Measurements from ENCODE around the gene EML3.

The EML3 gene

DNA sequence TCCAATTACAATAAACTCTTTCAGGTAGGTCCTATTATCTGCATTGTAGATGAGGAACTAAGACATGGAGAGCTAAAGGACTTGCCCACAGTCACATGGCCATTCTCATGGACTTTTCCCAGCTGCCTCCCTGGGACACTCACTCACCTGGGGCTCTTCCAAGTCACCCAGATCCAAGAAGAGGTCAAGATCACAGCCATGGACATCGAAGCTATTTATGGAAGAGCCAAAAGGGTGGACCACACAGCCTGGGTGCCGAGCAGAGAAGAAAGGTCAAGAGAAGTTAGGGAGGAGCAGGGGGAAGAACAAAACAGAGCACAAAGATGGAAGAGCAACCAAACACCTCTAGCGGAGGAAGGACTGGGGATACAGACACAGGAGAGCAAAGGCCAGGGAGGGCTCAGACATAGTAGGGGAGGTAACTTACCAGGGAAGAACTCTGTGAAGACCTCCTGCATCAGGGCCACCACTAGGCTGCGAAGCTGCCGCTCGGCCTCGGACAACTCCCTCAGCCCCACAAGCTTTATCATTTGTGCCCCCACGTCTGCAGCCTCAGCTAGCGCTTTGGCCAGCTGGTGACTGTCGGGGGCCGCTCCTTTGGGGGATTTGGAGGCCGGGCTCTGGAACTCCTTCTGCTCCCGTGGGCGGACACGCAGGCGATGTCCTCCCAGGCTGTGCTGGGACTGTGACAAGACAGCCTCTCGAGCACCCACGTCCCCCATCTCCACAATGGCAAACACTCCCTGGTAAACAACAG lies 31.4 kb downstream of the EML3 start:
- TF ChIP-seq, protein P1, sequence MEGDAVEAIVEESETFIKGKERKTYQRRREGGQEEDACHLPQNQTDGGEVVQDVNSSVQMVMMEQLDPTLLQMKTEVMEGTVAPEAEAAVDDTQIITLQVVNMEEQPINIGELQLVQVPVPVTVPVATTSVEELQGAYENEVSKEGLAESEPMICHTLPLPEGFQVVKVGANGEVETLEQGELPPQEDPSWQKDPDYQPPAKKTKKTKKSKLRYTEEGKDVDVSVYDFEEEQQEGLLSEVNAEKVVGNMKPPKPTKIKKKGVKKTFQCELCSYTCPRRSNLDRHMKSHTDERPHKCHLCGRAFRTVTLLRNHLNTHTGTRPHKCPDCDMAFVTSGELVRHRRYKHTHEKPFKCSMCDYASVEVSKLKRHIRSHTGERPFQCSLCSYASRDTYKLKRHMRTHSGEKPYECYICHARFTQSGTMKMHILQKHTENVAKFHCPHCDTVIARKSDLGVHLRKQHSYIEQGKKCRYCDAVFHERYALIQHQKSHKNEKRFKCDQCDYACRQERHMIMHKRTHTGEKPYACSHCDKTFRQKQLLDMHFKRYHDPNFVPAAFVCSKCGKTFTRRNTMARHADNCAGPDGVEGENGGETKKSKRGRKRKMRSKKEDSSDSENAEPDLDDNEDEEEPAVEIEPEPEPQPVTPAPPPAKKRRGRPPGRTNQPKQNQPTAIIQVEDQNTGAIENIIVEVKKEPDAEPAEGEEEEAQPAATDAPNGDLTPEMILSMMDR (IDR thresholded peaks at IDR 0.05; ENCODE audit: low read depth, low read length), result no peak
- no peak for DNase-seq (ENCODE audit: extremely low read depth, low read depth)

DNA sequence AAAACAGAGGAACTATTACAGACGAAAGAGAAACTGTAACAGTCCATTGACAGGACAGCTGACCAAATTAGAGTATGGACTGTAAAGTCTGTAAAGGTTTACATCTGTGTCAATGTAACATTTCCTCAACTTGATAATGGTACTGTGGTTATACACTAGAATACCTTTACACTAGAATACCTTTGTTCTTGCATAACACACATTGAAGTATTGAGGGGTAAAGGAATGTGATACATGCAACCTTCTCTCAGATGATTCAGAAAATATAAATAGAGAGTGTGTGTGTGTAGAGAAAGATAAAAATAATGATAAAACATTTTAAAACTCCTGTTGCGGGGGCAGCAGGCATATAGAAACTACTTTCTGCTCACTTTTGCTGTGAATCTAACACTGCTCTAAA lies 33.3 kb downstream of the EML3 start:
- TF ChIP-seq, protein P1 (IDR thresholded peaks at IDR 0.05; ENCODE audit: low read depth, low read length), result no peak

DNA sequence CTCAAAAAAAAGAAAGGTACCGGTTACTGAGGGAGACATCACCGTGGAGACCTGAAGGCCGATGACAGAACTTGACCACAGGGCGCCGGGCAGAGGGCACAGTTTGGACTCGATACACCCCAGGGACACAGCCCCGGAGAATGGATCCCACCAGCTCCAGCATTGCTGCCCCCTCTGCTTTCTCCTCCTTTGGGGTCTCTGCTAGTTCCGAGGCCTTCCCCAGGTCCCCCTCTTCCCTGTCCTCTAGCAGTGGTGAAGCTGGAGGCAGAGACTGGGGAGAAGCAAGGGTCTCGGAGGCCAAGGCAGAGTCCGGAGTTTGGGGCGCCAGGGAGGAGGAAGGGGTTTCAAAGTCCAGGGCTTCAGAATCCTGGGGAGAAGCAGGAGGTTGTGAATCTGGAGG lies 34.0 kb downstream of the EML3 start:
- DNase-seq (ENCODE audit: extremely low read depth, low read depth), result no peak
- TF ChIP-seq, protein P1 (IDR thresholded peaks at IDR 0.05; ENCODE audit: low read depth, low read length), result no peak

More for the DNA sequence above, 33.3 kb downstream of the EML3 start:
- DNase-seq (ENCODE audit: extremely low read depth, low read depth), result no peak

DNA sequence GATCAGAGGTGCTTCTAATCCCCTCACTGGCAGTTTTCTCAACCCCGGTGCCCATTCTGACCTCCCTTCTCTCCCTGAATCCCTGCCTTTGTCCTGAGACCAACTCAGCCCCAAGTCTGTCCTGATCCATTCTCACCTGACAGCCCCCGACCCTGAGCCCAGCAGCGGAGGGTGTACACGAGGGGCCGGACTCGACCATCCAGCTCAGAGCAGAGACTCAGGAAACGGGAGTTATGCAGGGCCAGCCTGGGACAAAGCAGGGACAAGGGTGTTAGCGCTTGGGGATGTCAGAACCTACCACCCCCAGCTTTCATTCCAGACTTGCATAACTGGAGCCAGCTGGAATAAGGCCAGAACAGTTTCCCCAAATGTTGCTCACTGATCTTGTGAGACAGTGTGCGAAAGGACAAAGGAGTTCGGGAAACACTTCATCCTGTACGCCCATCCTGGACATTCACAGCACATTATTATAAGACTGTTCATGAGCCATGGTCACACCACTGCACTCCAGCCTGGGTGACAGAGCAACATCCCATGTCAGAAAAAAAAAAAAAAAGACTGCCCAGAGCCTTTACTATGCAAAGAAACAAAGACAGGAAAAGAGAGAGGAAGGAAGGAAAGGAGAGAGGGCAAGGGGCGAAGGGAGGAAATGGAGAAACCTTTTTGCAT lies 35.4 kb downstream of the EML3 start:
- TF ChIP-seq, protein P1 (IDR thresholded peaks at IDR 0.05; ENCODE audit: low read depth, low read length), result no peak
- no peak for DNase-seq (ENCODE audit: extremely low read depth, low read depth)

DNA sequence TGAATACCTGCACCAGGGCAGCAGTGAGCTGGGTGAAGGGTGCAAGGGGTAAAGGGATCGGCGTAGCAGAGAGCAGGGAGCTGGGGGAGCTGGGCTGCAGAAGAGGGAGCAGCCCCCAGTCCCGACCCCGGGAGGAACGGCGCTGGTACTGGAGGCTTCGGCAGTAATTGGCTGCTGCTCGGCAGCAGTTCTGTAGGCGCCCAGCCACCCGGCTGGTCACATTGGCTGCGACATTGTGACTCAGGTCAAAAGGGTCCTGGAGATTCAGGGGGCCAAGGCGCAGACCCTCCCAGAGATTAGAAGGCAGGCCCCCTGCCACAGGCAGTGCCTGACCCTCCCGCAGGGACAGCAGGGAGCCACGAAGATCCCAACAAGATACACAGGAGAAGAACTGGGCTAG lies 36.7 kb downstream of the EML3 start:
- no peak for DNase-seq (ENCODE audit: extremely low read depth, low read depth)
- TF ChIP-seq, protein P1 (IDR thresholded peaks at IDR 0.05; ENCODE audit: low read depth, low read length), result no peak

DNA sequence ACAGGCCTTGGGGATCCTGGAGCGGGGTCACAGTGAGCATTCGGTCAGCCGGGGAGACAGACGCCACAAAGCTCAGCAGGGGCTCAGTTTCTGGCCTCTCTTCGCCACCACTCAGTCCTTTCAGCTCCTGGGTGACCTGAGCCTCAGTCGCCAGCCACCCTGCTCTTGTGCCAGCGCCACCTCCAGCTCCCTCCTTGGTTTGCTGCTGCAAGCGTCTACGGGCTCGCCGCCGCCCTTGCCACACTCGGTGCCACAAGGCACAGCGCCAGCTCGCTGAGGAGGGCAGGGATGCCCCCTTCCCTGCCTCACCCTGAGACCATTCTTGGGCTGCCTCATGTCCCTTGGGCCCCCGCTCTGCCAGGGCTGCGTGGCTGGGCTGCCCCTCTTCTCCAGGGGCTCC lies 37.4 kb downstream of the EML3 start:
- DNase-seq (ENCODE audit: extremely low read depth, low read depth), result no peak
- TF ChIP-seq, protein P1 (IDR thresholded peaks at IDR 0.05; ENCODE audit: low read depth, low read length), result no peak

DNA sequence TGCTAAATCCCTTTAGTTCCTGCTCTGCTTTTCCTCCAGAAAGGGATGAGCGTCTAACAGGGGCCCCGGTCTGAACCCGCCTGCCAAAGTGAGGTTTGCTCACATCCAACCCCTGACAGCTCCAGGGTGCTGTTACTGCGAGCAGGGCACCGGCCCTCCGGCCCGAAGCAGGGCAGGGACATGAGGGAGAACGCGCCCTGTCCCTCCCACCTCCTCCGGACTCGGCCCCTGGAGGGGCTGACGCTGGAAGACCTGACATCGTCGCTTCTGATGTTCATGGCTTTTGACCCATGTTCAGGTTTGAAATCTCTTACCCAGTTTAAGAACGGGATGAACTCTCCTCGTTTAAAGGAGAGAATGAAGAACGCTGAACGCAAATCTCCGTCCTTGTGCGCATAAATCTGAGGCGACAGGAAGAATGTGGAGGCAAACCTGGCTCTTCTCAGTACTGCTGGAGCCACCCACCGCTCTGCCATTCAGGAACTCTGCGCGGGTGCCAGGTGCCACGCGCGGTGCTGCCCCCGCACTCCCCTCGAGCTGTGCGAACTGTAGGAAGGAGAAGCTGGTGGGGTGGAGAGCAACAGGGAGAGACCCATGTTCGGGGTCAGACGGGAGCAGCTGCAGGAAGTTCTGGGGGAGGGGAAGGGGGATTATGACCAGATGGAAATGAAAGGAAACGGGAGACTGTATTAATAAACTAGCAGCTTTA lies 38.1 kb downstream of the EML3 start:
- TF ChIP-seq, protein P1 (IDR thresholded peaks at IDR 0.05; ENCODE audit: low read depth, low read length), result no peak
- no peak for DNase-seq (ENCODE audit: extremely low read depth, low read depth)
